ENCODE data around the gene RPS6KB2.
A peak's percentile ranks its signal among the peaks of the same experiment; 100 is the strongest.
"Not testable (repeated sequence)": the region's sequence is repeated elsewhere in the genome, so short reads cannot be mapped to it uniquely, and the experiment has no call there.

Gene RPS6KB2

DNA sequence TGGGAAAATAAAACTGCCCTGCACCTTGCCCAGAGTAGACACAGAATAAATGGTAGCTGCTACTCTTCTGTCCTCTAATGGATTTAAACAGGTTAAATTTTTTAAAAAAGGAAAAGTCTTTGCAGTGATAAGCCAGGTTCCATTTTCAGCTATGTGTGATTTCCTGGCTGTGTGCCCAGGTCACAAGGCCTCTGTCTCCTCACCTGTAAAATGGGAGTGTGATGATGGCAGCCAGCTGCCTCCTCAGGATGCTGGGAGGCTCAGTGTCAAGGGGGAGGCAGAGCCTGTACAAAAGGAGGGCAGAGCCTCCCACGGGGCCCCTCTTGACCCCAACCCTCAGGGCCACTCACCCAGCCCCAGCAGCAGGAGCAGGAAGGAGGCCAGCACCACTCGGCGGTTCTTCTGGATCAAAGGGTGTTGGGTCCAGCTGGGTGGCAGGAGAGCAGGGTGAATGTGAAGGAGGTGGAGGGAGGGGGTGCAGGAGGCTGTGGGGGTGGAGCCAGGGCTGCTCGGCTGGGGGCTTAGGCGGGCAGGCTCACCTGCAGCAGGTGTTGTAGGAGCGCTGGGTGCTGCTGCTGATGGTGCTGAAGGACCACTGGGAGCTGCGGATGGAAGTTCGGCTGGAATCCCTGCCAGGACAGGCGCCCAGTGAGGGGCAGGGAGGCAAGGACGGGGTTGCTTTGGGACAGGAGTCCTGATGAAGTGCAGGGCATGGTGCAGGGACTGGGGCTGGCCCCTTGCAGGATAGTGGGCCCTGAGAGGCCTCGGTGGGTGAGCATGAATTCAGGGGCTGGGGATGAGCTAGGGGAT lies 38.9 kb downstream of the RPS6KB2 start:
- no peak for DNase-seq (ENCODE audit: low spot score)

DNA sequence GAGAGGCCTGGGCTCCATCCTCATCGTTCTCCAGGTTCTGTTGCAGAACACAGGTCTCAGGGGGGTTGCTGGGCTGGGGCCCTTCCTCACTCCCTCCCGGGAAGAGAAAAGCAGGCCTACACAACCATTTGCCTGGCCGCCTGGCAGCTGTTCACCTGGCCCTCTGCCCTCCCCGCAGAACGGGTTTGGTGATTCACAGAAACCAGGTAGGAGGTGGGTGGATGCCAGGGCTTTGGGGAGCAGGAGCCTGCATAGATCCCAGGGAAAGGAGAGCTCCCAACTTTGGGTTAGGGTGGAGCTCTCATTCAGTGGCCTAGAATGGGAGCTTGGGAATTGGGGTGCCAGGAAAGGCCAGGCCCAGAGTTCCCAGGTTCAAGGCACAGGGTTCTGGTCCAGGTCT lies 39.8 kb downstream of the RPS6KB2 start:
- no peak for DNase-seq (ENCODE audit: low spot score)

DNA sequence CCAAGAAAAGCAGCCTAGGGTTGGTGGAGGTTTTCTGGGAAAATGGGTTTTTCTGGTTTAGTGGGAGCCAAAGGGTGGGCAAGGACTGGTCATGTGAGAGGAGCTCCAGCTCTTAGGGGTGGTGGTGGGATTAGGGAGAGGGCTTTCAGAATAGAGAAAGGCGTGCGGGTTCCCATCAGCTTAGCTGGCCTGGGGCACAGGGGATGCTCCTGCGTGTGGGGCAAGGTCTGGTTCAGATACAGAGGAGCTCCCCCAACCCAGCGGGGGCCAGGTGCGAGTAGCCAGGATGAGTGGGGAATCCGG lies 40.1 kb downstream of the RPS6KB2 start:
- no peak for DNase-seq (ENCODE audit: low spot score)

DNA sequence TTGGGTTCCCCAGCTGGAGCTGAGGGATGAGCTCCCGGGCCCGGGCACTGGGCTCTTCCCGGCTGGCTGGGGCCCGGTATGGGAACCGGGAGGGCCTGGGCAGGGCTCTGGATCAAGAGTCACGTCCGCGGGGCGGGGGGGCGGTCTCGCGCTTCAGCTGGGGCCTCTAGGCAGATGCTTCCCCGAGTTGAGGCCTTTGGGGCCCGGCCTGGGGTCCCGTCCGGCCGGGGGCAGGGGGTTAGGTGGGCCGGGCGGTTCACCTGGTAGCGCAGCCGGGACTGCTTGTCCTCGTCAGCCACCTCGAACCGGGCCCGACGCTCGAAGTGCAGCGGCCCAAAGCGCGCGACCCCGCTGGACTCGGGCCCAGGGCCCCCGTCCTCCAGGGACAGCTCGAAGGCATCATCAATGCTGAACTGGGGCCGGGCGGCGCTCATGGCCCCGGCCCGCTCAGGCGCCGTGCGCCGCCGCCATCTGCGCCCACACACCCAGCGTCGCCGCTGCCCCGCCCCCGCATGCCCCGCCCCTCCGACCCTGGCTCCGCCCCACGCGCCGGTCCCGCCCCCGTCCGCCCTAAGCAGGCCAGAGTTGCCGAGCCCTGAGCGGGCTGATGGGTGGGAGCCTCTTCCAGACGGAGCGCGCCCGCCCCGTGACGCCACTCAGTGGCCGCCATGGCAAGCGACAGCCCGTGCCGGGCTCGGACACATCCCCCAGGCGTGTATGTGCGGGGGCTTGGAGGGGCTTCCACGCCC lies 40.6 kb downstream of the RPS6KB2 start, which contains the start of gene TMEM134:
TMEM134 (minus strand) TSS at position 493 of the 749 bp plus-strand sequence; CDS start at position 434, 59 bp downstream.
- peak; percentile 95 for DNase-seq (ENCODE audit: low spot score)

DNA sequence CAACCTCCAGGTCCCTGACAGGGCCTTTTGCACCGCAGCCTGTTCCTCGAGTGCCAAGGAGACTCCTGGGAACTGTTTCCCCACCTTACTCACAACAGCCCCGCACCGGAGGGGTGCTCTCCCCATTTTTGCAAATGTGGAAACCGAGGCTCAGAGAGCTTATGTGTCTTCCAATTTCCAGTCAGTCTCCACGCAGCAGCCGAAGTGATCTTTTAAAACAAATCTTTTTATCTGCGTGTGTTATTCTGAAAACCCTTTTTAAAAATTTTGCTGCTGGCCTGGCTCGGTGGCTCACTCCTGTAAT lies 41.2 kb downstream of the RPS6KB2 start:
- no peak for DNase-seq (ENCODE audit: low spot score)

DNA sequence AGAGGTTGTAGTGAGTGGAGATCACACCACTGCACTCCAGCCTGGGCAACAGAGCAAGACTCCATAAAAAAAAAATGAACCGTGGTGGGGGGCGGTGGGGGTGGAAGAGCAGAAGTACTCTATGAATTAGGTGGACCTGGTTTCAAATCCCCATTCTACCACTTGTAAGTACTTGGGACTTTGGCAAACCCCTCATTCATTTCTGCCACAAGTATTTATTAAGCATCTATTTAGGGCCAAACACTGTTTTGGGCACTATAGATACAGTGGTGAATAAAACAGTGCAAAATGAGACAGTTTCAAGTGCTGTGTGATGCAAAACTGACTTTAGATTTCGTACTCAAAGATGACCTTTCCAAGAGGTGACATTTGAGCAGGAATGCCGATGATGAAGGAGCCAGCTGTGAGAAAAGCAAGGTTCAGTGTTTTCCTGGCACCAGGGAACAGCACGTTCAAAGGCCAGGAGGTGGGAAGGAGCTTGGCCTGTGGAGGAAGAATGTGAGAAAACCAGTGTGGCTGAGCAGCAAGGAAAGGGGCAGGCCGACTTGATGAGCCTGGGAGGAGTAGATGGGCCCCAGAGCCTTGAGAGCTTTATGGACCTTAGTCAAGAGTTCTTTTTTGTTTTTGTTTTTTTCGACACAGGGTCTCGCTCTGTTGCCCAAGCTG lies 42.2 kb downstream of the RPS6KB2 start:
- DNase-seq (ENCODE audit: low spot score) = no peak

DNA sequence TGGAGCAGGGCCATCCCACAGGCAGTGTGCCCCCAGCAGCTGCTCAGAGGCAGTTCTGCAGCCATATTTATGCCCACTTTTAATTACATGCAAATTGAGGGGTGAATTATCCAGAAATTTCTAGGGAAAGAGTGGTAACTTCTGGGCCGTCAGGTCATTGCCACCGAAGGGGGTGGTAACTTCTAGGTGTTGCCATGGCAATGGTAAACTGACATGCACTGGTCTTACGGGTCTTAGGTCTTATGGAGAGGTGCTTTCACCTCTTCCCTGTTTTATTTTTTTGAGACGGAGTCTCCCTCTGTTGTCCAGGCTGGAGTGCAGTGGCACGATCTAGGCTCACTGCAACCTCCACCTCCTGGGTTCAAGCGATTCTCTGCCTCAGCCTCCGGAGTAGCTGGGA lies 44.6 kb downstream of the RPS6KB2 start:
- DNase-seq (ENCODE audit: low spot score) = no peak

DNA sequence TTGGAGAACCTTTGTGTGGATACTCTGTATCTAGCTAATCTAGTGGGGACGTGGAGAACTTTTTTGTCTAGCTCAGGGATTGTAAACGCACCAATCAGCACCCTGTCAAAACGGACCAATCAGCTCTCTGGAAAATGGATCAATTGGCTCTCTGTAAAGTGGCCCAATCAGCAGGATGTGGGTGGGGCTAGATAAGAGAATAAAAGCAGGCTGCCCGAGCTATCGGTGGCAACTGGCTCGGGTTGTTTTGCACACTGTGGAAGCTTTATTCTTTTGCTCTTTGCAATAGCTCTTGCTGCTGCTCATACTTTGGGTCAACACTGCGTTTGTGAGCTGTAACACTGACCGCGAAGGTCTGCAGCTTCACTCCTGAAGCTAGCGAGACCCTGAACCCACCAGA lies 48.4 kb downstream of the RPS6KB2 start:
- not testable (repeated sequence) for DNase-seq (ENCODE audit: low spot score)

DNA sequence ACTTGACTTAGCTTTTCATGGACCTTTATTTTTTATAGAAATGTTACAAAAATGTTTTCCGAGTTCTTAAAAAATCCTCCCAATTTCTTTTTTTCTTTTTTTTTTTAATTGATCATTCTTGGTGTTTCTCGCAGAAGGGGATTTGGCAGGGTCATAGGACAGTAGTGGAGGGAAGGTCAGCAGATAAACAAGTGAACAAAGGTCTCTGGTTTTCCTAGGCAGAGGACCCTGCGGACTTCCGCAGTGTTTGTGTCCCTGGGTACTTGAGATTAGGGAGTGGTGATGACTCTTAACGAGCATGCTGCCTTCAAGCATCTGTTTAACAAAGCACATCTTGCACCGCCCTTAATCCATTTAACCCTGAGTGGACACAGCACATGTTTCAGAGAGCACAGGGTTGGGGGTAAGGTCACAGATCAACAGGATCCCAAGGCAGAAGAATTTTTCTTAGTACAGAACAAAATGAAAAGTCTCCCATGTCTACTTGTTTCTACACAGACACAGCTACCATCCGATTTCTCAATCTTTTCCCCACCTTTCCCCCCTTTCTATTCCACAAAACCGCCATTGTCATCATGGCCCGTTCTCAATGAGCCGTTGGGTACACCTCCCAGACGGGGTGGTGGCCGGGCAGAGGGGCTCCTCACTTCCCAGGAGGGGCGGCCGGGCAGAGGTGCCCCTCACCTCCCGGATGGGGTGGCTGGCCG lies 49.2 kb downstream of the RPS6KB2 start:
- not testable (repeated sequence) for DNase-seq (ENCODE audit: low spot score)

DNA sequence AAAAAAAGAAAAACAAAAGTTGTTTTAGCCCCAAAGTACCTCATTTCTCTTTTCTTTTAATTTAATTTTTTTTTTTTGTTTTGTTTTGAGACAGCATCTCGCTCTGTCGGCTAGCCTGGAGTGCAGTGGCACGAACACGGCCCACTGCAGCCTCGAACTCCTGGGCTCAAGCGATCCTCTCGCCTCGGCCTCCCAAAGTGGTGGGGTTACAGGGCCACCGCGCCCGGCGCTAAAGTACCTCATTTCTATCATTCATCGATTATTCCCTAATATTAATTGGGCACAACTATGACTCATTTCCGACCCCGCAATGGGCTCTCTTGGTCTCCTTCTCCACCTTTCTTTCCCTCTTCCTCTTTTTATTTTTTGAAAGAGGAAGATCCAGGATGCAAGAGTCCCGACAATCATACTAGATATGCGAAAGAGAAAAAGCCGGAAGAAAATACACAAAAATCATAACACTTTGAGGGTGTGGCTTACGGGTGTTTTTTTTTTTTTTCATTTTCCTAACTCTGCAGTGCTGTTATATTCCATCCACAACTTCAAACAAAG lies 54.1 kb downstream of the RPS6KB2 start:
- no peak for DNase-seq (ENCODE audit: low spot score)

DNA sequence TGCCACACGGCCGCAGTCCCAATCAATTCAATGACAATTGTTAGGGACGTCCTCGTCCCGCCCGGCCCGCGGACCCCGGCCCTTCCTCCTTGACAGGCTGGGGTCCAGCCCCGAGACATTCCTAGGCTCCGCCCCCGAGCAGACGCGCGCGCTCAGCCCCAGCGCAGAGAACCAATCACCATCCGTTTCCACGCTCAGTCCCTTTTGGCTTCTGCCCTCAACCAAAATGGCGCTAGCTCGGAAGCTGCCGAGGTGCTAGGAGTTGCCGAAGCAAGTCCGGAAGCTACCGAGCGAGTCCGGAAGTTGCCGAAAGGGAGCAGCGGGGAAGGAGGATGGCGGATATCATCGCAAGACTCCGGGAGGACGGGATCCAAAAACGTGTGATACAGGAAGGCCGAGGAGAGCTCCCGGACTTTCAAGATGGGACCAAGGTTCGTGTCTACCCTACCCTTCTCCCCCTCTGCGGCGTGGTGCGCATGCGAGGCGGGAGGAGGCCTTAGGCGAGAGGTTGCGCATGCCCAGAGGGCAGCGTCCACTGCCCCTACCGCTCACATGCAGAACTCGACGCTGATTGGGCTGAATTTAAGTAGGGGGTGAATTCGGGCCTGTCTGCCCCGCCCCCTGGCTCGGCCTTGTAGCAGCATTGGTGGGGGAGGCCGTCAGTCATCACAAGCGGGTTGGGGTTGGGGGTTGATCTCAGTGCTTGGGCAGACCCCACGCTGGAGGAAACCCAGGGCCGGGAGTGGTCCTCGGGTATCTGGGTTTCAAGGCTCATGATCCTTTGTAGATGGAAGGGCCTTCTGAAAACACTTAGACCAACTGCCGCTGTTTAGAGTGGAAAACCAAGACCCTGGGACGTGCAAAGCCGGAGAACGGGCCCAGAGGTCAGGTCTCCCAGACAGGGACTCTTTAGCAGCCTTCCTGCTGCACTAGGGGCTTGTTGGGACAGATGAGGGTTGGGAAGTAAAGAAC lies 54.8 kb downstream of the RPS6KB2 start, which contains the start of gene AIP:
AIP (plus strand) TSS at position 200 of the 972 bp plus-strand sequence; CDS start at position 333, 133 bp downstream.
- DNase-seq (ENCODE audit: low spot score) = peak; percentile 99

DNA sequence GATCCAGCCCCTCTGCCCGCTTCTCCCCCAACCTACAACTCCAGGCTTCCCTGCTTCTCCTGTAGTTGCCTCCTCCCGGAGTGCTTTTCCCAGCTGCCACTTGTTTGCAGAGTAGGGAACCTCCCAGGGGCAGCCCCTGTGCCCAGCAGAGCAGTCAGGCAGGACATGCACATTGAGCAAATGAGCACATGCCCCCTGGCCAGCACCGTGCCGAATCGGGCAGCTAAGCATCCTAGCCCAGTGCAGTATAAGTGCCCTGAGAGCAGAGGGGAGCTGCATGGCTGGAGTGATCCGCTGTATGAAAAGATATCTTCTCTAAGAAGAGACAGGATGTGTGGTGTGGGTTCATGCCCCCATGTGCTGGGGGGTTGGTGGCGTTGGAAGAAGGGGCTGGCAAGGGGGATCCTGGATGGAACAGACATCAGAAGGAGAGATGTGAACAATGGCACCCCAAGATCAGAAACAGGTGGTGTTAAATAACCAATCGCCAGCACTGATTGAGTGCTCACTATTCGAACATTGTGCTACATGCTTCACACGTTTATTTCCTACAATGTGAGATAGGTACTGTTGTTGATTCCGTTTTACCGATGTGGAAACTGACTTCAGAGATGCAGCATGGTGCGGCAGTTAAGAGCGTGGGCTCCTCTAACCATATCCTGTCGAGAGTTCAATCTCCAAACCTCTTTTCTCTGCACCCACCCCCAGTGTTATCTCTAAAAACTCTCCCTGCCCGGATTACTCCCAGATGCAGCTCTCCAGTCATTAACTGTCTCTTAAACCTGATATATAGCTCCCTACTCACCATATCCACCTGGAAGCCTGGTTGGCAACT lies 55.8 kb downstream of the RPS6KB2 start:
- DNase-seq (ENCODE audit: low spot score) = peak; percentile 67

DNA sequence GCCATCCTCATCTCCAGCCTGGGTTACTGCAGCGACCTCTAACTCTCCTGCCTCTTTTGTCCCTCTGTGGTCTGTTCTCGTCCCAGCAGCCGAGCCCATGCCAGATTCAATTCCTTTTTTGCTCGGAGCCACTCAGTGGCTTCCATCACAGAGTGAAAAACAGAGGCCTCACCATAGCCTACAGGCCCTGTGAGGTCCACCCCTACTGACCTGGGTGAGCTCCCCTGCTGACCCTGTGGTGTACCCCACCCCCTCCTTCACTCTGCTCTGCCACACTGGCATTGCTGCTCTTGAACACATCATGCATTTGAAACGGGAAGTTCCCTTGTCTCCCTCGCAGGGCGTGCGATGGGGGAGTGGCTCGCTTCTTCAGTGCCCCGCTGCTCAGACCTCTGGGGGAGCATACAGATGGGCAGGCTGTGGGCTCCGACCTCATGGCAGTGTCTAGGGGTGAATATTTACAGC lies 56.6 kb downstream of the RPS6KB2 start:
- DNase-seq (ENCODE audit: low spot score) = peak; percentile 87
